ENCODE measurements around the gene ATG3. TPM values are rescaled to one million over a fixed set of nuclear protein-coding genes. Genes with fewer than 3 reads are reported as not detected.

Gene ATG3
- total RNA-seq, 4 donors from 2014 or later: 37.0 to 83.7 (median 53.1) TPM

GRCh38 chr3:112482675-112483074 is 79.1 kb downstream of the ATG3 start:
- H3K27ac ChIP-seq: no peak overlapping the region

More at GRCh38 chr3:112482675-112483074, 79.1 kb downstream of the ATG3 start:
- no peak for DNase-seq (ENCODE audit: low spot score in 2 of 2)
- Histone ChIP-seq H3K4me1 (peaks cover 0 to 5% (median 0%) of the 10 kb centered on the region in 4 donors), H3K9me3 (no peaks in the 10 kb centered on the region), H3K36me3 (no peaks in the 10 kb centered on the region), H3K4me3 (no peak overlapping the region), H3K27me3 (no peaks in the 10 kb centered on the region)
- TF ChIP-seq, protein P1, sequence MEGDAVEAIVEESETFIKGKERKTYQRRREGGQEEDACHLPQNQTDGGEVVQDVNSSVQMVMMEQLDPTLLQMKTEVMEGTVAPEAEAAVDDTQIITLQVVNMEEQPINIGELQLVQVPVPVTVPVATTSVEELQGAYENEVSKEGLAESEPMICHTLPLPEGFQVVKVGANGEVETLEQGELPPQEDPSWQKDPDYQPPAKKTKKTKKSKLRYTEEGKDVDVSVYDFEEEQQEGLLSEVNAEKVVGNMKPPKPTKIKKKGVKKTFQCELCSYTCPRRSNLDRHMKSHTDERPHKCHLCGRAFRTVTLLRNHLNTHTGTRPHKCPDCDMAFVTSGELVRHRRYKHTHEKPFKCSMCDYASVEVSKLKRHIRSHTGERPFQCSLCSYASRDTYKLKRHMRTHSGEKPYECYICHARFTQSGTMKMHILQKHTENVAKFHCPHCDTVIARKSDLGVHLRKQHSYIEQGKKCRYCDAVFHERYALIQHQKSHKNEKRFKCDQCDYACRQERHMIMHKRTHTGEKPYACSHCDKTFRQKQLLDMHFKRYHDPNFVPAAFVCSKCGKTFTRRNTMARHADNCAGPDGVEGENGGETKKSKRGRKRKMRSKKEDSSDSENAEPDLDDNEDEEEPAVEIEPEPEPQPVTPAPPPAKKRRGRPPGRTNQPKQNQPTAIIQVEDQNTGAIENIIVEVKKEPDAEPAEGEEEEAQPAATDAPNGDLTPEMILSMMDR (IDR thresholded peaks at IDR 0.05): no peak
- TF ChIP-seq EP300 (IDR thresholded peaks at IDR 0.05): no peak
- no peak for TF ChIP-seq POLR2A (IDR thresholded peaks at IDR 0.05)
- WGBS, 2 donors: 63 to 67% methylated on average over 1 of the region's 1 CpG

Other genes starting within 250 kb of the ATG3 start
- 10 to 100 TPM in 2 of 4 donors, 1 to 10 TPM in 2; 4.5 to 12.6 (median 8.7) TPM for gene CD200, start 228.8 kb downstream of the ATG3 start, total RNA-seq
- gene BTLA, start 62.5 kb downstream of the ATG3 start, total RNA-seq: 1 to 10 TPM in 1 of 4 donors, under 1 TPM in 1, not detected in 2; 0.98 to 5.4 TPM
- gene SLC35A5, start 83 bp upstream of the ATG3 start, total RNA-seq: 10 to 100 TPM; 19.0 to 30.4 (median 25.0) TPM
- gene CCDC80, start 79.2 kb upstream of the ATG3 start, total RNA-seq: 100 to 1,000 TPM in 1 of 4 donors, 10 to 100 TPM in 3; 19.4 to 129 (median 31.1) TPM